Activated CD4-positive, CD25-positive, alpha-beta regulatory T cell treated with anti-CD3 and anti-CD28 coated beads, Interleukin-2, amount 50 U/mL, for 16 hours (primary cell): ENCODE data around the gene SFSWAP.
"Not testable (repeated sequence)": the region's sequence is repeated elsewhere in the genome, so short reads cannot be mapped to it uniquely, and the experiment has no call there.

Experiments used
- DNase-seq: peaks from one replicate; pipeline ENCODE4 v3.0.0-alpha.2; 2020; ENCODE audit warnings: low read depth, low spot score

SFSWAP gene

GRCh38 chr12:131758016-131758739 lies 47.3 kb downstream of the SFSWAP start:
- DNase-seq, result no peak

DNA sequence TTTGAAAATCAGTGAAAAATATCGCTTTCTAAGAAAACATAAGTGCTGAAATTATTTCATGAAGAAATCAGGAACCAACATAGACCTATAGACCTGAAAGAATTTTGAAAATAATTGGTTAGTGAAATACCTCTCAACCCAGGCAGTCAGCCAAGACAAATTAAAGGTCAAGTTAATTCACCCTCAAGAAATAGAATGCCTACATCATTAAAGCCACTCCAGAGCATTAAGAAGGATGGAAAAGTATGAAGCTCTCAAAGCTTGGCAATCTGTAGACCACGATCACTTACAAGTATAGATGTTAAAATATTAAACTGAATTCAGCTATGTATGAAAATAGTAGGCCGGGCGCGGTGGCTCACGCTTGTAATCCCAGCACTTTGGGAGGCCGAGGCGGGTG lies 48.3 kb downstream of the SFSWAP start:
- no peak for DNase-seq

DNA sequence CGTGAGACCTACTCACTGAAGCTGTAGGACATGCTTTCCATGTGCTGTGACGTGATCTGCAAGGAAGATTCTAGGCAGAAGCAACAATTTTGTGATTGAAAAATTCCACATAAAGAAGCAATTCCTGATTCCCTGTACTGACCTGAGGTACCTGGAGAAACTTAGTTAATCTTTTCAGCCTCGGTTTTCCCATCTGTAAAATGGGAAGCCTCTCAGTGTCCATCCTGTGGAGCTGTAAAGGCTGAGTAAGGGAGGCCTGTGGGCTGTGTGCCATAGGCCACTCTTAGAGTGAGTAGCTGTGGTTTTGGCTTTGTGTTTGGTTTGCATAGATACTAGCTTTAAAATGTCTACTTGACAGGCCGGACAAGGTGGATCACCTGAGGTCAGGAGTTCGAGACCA lies 50.7 kb downstream of the SFSWAP start:
- no peak for DNase-seq

- DNase-seq, result no peak
Observed at GRCh38 chr12:131764738-131765137, 53.8 kb downstream of the SFSWAP start.

DNA sequence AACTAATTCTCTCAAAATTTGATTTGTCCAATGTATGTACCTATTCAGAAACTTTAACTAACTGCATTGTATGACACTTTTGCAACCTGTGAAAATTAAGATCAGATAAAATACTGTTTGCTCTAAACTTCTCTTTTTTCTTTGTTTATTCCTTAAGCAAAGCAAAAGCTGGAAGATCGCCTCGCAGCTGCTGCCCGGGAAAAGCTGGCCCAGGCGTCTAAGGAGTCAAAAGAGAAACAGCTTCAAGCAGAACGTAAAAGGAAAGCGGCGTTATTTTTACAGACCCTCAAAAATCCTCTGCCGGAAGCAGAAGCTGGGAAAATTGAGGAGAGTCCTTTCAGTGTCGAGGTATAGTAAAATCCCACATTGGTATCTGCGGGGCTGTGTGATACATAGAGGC lies 55.1 kb downstream of the SFSWAP start:
- DNase-seq, result no peak

DNA sequence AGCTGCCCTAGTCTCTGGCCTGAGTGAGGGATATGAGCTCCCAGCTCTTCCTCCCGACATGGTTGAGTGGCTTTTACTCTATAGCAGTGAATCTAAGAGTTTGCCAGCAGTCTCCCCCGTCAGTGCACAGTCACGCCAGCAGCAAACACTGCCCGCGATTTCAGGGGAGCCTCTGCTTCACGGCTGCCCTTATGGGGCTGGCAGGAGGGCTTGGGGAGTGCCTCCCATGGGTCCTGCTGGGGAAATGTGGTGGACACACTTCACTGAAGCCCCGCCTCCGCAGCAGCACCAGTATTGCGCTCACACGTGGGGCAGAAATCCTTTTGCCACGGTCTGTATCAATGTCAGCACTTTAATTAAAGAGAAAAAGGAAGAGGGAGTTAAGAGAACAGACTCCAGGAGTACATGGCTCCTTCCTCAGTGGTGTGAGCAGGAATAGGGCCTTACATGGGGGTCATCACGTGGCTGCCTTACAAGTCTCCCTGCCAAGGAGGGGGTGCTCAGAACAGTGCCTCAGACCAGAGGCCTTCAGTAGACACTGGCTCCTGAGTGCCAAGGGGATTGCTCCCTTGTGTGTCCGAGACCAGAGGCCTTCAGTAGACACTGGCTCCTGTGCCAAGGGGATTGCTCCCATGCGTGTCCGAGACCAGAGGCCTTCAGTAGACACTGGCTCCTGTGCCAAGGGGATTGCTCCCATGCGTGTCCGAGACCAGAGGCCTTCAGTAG lies 55.7 kb downstream of the SFSWAP start:
- DNase-seq, result no peak

DNA sequence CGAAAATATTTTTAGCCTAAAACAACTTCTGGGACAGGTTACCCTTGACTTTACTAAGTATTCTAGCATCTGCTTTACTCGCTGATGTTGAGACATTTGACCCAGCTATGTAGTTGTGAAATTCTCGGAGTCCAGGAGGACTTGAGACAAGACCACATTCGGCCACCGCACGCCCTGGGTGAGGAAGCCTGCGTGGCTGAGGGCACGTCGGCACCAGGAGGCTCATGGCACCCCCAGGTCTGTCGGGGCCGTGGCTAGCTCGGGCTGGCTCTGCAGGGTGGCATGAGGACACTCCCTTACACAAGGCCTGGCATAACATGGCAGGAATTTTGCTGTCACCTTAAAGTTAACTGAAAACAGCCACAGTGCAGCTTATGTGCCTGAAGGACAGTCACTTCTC lies 59.2 kb downstream of the SFSWAP start:
- DNase-seq, result no peak

GRCh38 chr12:131771965-131772364 lies 61.1 kb downstream of the SFSWAP start:
- no peak for DNase-seq

DNA sequence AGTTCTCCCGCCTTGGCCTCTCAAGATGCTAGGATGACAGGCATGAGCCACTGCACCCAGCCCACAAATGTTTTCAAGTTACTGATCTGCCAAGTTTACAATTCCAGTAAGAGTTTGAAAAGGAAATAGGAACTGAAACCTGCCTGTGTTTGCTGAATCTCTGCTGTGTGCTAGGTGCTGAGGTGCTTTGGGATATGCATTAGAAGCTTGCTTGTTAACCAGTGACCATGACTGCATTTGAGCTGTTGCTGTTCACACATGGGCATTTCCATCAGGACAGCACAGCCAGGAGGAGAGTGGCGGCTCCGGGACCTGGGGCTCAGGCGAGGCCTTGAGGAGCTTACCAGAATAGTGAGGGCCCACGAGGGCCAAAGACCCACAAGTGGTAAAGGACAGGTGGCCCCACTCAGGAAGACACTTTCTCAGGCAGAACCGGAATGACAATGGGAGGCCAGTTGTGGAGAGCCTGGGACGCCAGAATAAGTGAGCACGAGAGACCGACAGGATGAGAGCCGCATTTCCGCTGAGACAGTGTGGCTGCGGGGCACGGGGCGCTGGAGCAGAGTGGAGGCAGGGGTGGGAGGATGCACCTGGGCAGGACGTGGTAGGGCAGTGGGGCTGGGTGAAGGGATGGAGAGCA lies 62.8 kb downstream of the SFSWAP start:
- DNase-seq, result no peak

GRCh38 chr12:131774576-131775391 lies 63.9 kb downstream of the SFSWAP start:
- no peak for DNase-seq

- no peak for DNase-seq
Observed at GRCh38 chr12:131775392-131776236, 64.7 kb downstream of the SFSWAP start.

GRCh38 chr12:131776237-131776889 lies 65.5 kb downstream of the SFSWAP start:
- no peak for DNase-seq

GRCh38 chr12:131777269-131777668 lies 66.4 kb downstream of the SFSWAP start:
- DNase-seq, result not testable (repeated sequence)

GRCh38 chr12:131779027-131779426 lies 68.1 kb downstream of the SFSWAP start:
- DNase-seq, result no peak

DNA sequence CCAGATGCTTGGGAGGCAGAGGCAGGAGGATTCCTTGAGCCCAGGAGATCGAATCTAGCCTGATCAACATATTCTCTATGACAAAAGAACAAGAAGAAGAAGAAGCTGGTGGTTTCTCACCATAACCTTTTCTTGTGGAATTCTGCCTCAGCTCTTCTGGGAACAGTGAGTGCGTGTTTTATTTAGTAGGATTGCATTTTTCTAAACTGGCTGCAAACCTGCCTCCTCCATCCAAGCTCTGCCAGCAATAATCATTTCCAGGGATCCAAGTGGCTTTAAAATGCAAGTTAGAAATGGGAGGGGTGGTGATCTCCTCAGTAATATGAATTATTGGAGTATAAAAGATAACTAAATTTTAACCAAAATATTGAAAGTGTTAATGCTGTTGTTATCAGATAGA lies 71.2 kb downstream of the SFSWAP start:
- no peak for DNase-seq

DNA sequence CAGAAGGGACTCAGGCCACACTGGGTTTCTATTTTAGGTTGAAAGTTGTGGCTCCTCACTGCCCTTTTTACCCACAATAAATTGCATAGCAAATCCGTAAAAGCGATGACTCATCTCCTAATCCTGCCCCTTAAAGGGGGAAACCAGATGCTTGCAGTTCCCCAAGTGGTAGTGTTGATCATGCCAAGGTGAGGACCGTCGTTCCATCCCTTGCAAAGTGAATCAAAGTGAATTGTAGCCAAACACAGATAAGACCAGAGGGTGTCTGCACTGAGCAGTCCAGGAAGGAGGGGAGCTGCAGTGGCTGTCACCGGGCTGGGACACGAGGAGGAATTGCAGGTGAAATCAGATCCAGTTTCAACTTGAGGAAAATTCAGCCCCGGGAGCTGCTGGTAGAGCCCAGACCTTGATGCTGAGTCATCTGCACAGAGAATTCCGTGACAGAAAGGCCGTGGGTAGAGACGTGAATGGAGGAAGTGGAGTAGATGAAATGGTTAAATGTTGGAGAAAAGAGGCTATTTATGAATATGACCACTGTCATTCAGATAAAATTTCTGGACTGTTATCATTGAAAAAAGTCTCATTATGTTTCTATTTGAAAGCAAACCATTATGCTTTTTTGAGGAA lies 73.1 kb downstream of the SFSWAP start:
- no peak for DNase-seq

GRCh38 chr12:131784909-131785762 lies 74.2 kb downstream of the SFSWAP start:
- DNase-seq, result no peak

DNA sequence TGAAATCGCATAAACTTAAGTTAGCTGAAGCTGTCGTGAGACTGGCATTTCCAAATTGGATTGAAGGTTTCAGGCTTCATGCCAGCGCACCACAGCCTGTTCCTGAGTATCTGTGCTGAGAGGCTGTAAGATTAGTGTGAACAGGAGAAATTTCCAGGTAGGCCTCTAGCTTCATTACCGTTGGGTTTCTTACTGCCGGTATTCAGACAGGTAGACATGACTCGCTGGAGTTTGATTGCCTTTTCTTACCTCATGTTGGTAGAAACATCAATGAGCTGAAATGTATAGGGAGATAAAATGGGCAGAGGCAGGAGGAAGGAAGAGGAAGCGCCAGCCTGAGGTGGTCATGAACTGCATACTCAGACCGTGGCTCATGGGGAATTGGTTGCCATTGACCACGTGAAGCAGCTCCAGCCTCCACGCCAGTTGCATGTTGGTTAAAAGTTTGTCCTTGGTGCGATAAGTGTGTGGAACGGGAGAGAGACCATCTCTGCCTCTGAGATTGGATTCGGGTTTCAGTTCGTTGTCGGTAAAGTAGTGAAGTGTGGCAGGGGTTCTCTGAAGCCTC lies 75.0 kb downstream of the SFSWAP start:
- no peak for DNase-seq

DNA sequence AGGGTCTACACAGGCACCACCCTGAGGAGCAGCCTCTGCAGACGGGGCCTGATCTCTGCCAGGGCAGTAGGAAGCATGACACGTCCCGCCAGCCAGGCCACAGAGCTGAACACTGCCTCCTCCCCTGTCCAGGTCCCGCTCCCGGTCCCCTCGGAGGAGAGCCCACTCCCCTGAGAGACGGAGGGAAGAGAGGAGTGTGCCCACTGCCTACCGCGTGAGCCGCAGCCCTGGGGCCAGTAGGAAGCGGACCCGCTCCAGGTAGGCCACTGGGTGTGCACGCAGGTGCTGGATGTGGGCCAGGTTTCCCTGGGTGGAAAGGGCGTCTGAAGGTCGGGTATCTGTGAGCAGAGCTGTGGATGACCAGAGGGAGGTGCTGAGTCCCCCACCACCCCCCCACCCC lies 75.4 kb downstream of the SFSWAP start:
- no peak for DNase-seq
